ENCODE data around the gene SNX9.

Gene SNX9

DNA sequence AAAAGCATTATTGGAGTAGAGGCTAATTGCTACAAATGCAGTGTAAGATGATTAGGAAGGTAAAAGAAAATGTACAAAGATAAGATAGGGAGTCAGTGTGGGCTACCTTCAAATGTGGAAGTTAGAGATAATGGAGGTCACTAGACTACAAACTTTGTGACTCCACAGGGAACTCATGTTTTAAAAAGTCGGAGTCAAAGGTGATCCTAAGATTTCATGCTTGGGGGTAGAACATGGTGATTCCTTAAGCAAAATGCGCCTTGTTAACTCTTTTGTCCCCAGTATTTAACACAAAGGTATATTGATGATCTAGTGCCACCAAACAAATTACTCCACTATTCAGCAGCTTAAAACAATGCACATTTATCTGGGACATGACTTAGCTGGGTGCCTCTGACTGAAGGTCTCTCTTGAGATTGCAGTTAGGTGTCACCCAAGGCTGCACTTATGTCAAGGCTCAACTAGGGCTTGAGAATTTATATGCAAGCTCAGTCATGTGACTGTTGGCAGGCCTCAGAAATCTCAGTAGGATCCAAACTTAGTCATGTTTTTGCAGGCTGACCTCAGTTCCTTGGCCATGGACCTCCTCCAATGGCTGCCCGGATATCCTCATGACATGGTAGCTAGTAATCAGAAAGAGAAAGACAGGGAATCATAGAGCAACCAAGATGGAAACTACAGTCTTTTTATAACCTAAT, 11.4 kb upstream of the SNX9 start:
- H3K79me2 ChIP-seq (ENCODE audit: control insufficient read depth, insufficient read depth, low read length): no peaks in the 10 kb centered on the region

DNA sequence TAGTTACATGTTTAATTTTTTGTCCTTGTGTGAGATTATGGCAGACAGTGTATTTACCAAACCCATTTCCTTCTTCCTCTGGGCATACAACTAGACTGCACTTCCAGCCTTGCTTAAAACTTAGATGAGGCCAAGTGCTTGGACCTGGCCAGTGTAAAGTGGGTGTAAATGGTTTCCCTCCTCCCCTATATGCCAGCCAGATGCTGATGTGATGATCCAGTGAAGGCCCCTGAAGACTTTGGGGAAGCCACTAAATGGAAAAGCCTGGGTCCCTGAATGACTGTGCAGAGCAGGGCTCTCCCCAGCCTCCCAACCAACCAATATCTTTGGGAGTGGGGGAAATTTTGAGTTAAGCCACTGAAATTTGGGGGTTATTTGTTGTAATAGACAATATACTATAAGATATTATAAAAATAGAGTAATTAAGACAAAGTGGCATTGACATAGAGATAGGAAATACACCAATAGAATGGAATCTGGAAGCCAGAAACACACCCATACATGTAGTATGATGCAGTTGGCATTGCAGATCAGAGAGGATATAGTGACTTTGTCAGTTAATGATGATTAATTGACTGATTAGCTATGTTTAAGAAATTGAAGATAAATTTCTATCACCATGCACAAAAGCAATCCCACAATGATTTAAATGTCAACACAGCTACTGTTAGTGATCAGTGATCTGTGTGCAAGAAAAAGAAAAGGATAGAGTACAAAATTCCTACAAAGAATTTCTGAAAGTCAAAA, 10.4 kb upstream of the SNX9 start:
- no peak overlapping the region for H2BK15ac ChIP-seq (replicated peaks; ENCODE audit: low read depth)
- H2AK5ac ChIP-seq (ENCODE audit: low read length): no peak overlapping the region
- H3K56ac ChIP-seq (ENCODE audit: low read length): no peak overlapping the region
- no peak overlapping the region for H3K23ac ChIP-seq (ENCODE audit: low read length)
- H3K79me1 ChIP-seq (ENCODE audit: low read length): no peaks in the 10 kb centered on the region
- H3K18ac ChIP-seq (ENCODE audit: low read length): no peak overlapping the region
- H2BK120ac ChIP-seq (ENCODE audit: low read depth, low read length): no peak overlapping the region
- no peak overlapping the region for H2BK5ac ChIP-seq (ENCODE audit: low read length)
- DNase-seq: no peak
- no peak overlapping the region for H3K27ac ChIP-seq (ENCODE audit: low read depth, low read length)
- no peak overlapping the region for H3K4me2 ChIP-seq (ENCODE audit: low read length)
- H3K36me3 ChIP-seq (ENCODE audit: control insufficient read depth, insufficient read depth, low read length): no peaks in the 10 kb centered on the region
- H3K9ac ChIP-seq (ENCODE audit: low read length): no peak overlapping the region
- no peaks in the 10 kb centered on the region for H3K4me1 ChIP-seq (ENCODE audit: control insufficient read depth, low read depth, low read length)
- H3K27me3 ChIP-seq (ENCODE audit: insufficient read depth, low read length, poor library complexity): no peaks in the 10 kb centered on the region
- H3K4me3 ChIP-seq (ENCODE audit: low read length): no peak overlapping the region
- H4K5ac ChIP-seq (ENCODE audit: low read length): no peak overlapping the region
- H3K4ac ChIP-seq (ENCODE audit: low read depth, low read length): no peak overlapping the region
- no peak overlapping the region for H4K8ac ChIP-seq (ENCODE audit: low read depth, low read length)
- H3K79me2 ChIP-seq (ENCODE audit: control insufficient read depth, insufficient read depth, low read length): no peaks in the 10 kb centered on the region

More for the DNA sequence above, 11.4 kb upstream of the SNX9 start:
- no peak overlapping the region for H2BK5ac ChIP-seq (ENCODE audit: low read length)
- no peaks in the 10 kb centered on the region for H3K4me1 ChIP-seq (ENCODE audit: control insufficient read depth, low read depth, low read length)
- no peak overlapping the region for H3K27ac ChIP-seq (ENCODE audit: low read depth, low read length)
- DNase-seq: no peak
- no peak overlapping the region for H4K5ac ChIP-seq (ENCODE audit: low read length)
- H3K79me1 ChIP-seq (ENCODE audit: low read length): no peaks in the 10 kb centered on the region
- H2BK15ac ChIP-seq (replicated peaks; ENCODE audit: low read depth): no peak overlapping the region
- H3K36me3 ChIP-seq (ENCODE audit: control insufficient read depth, insufficient read depth, low read length): no peaks in the 10 kb centered on the region
- no peaks in the 10 kb centered on the region for H3K27me3 ChIP-seq (ENCODE audit: insufficient read depth, low read length, poor library complexity)
- H2BK120ac ChIP-seq (ENCODE audit: low read depth, low read length): no peak overlapping the region
- H3K4me2 ChIP-seq (ENCODE audit: low read length): no peak overlapping the region
- no peak overlapping the region for H2AK5ac ChIP-seq (ENCODE audit: low read length)
- H4K8ac ChIP-seq (ENCODE audit: low read depth, low read length): no peak overlapping the region
- no peak overlapping the region for H3K9ac ChIP-seq (ENCODE audit: low read length)
- H3K56ac ChIP-seq (ENCODE audit: low read length): no peak overlapping the region
- H3K23ac ChIP-seq (ENCODE audit: low read length): no peak overlapping the region
- no peak overlapping the region for H3K4ac ChIP-seq (ENCODE audit: low read depth, low read length)
- WGBS (ENCODE audit: extremely low coverage, insufficient coverage, low lambda C conversion rate): no CpG with 5 or more reads among the region's 3 CpGs
- no peak overlapping the region for H3K18ac ChIP-seq (ENCODE audit: low read length)
- no peak overlapping the region for H3K4me3 ChIP-seq (ENCODE audit: low read length)

GRCh38 chr6:157813191-157813590, 9.9 kb upstream of the SNX9 start:
- H3K56ac ChIP-seq (ENCODE audit: low read length): no peak overlapping the region

GRCh38 chr6:157813750-157814455, 9.1 kb upstream of the SNX9 start:
- Histone ChIP-seq H4K5ac (ENCODE audit: low read length) (no peak overlapping the region), H3K9ac (ENCODE audit: low read length) (no peak overlapping the region), H3K4ac (ENCODE audit: low read depth, low read length) (no peak overlapping the region), H3K27ac (ENCODE audit: low read depth, low read length) (no peak overlapping the region), H3K4me3 (ENCODE audit: low read length) (no peak overlapping the region), H3K27me3 (ENCODE audit: insufficient read depth, low read length, poor library complexity) (no peaks in the 10 kb centered on the region), H2AK5ac (ENCODE audit: low read length) (no peak overlapping the region), H3K4me1 (ENCODE audit: control insufficient read depth, low read depth, low read length) (no peaks in the 10 kb centered on the region), H2BK5ac (ENCODE audit: low read length) (no peak overlapping the region), H3K36me3 (ENCODE audit: control insufficient read depth, insufficient read depth, low read length) (no peaks in the 10 kb centered on the region), H3K18ac (ENCODE audit: low read length) (no peak overlapping the region), H2BK15ac (replicated peaks; ENCODE audit: low read depth) (no peak overlapping the region), H4K8ac (ENCODE audit: low read depth, low read length) (no peak overlapping the region), H3K4me2 (ENCODE audit: low read length) (no peak overlapping the region), H3K56ac (ENCODE audit: low read length) (no peak overlapping the region), H2BK120ac (ENCODE audit: low read depth, low read length) (no peak overlapping the region), H3K79me2 (ENCODE audit: control insufficient read depth, insufficient read depth, low read length) (no peaks in the 10 kb centered on the region), H3K79me1 (ENCODE audit: low read length) (no peaks in the 10 kb centered on the region), H3K23ac (ENCODE audit: low read length) (no peak overlapping the region)
- no CpG with 5 or more reads among the region's 5 CpGs for WGBS (ENCODE audit: extremely low coverage, insufficient coverage, low lambda C conversion rate)
- DNase-seq: no peak

More at GRCh38 chr6:157813191-157813590, 9.9 kb upstream of the SNX9 start:
- no peak overlapping the region for H2AK5ac ChIP-seq (ENCODE audit: low read length)
- H2BK5ac ChIP-seq (ENCODE audit: low read length): no peak overlapping the region
- no peak overlapping the region for H2BK15ac ChIP-seq (replicated peaks; ENCODE audit: low read depth)
- no peak overlapping the region for H3K23ac ChIP-seq (ENCODE audit: low read length)
- H4K8ac ChIP-seq (ENCODE audit: low read depth, low read length): no peak overlapping the region
- no peaks in the 10 kb centered on the region for H3K79me1 ChIP-seq (ENCODE audit: low read length)
- H3K27ac ChIP-seq (ENCODE audit: low read depth, low read length): no peak overlapping the region
- H3K36me3 ChIP-seq (ENCODE audit: control insufficient read depth, insufficient read depth, low read length): no peaks in the 10 kb centered on the region
- no peak overlapping the region for H3K4ac ChIP-seq (ENCODE audit: low read depth, low read length)
- no peak overlapping the region for H4K5ac ChIP-seq (ENCODE audit: low read length)
- H3K4me2 ChIP-seq (ENCODE audit: low read length): no peak overlapping the region
- no peak overlapping the region for H3K4me3 ChIP-seq (ENCODE audit: low read length)
- H3K79me2 ChIP-seq (ENCODE audit: control insufficient read depth, insufficient read depth, low read length): no peaks in the 10 kb centered on the region
- no peak for DNase-seq
- H2BK120ac ChIP-seq (ENCODE audit: low read depth, low read length): no peak overlapping the region
- no CpG with 5 or more reads among the region's 5 CpGs for WGBS (ENCODE audit: extremely low coverage, insufficient coverage, low lambda C conversion rate)
- H3K4me1 ChIP-seq (ENCODE audit: control insufficient read depth, low read depth, low read length): no peaks in the 10 kb centered on the region
- H3K18ac ChIP-seq (ENCODE audit: low read length): no peak overlapping the region
- no peaks in the 10 kb centered on the region for H3K27me3 ChIP-seq (ENCODE audit: insufficient read depth, low read length, poor library complexity)
- H3K9ac ChIP-seq (ENCODE audit: low read length): no peak overlapping the region

DNA sequence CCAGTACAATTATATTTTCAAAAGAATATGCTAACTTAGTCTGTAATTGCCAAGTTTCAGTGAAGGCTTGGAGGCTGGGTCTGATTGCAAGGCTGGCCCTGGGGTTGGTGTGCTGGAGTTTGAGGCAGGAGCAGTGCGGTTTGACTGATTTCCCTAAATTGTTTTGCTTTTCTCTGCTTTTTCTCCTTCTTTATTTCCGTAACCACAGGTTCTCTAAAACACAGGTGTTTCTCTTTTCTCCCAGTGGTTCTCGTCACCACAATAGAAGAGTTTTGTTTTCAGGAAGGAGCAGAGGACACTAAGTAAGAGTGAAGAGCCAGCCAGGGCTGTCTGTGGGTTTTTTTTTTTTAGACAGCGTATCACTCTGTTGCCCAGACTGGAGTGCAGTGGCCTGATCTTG, 8.2 kb upstream of the SNX9 start:
- Histone ChIP-seq H3K9ac (ENCODE audit: low read length) (no peak overlapping the region), H2AK5ac (ENCODE audit: low read length) (no peak overlapping the region), H2BK5ac (ENCODE audit: low read length) (no peak overlapping the region), H4K8ac (ENCODE audit: low read depth, low read length) (no peak overlapping the region), H3K18ac (ENCODE audit: low read length) (no peak overlapping the region), H2BK120ac (ENCODE audit: low read depth, low read length) (no peak overlapping the region), H4K5ac (ENCODE audit: low read length) (no peak overlapping the region), H2BK15ac (replicated peaks; ENCODE audit: low read depth) (no peak overlapping the region), H3K4me1 (ENCODE audit: control insufficient read depth, low read depth, low read length) (no peaks in the 10 kb centered on the region), H3K56ac (ENCODE audit: low read length) (no peak overlapping the region), H3K4me3 (ENCODE audit: low read length) (no peak overlapping the region), H3K79me2 (ENCODE audit: control insufficient read depth, insufficient read depth, low read length) (no peaks in the 10 kb centered on the region), H3K23ac (ENCODE audit: low read length) (no peak overlapping the region), H3K79me1 (ENCODE audit: low read length) (no peaks in the 10 kb centered on the region), H3K4me2 (ENCODE audit: low read length) (no peak overlapping the region), H3K4ac (ENCODE audit: low read depth, low read length) (no peak overlapping the region), H3K36me3 (ENCODE audit: control insufficient read depth, insufficient read depth, low read length) (no peaks in the 10 kb centered on the region), H3K27me3 (ENCODE audit: insufficient read depth, low read length, poor library complexity) (no peaks in the 10 kb centered on the region), H3K27ac (ENCODE audit: low read depth, low read length) (no peak overlapping the region)
- no peak for DNase-seq
- WGBS (ENCODE audit: extremely low coverage, insufficient coverage, low lambda C conversion rate): no CpG with 5 or more reads among the region's 4 CpGs
